Fibroblast of lung (primary cell): ENCODE measurements around the gene ARGLU1.

Source experiments
- CTCF ChIP-seq, 2 donors: IDR thresholded peaks in 1 of 2; conservative IDR thresholded peaks in 1 of 2; 1 replicate in 1 of 2; 2 replicates in 1 of 2; pipeline ENCODE4 v1.5.1; 2011 to 2012; ENCODE audit warnings: low read length in 2 of 2, control low read depth in 1 of 2, inconsistent platforms in 1 of 2, low read depth in 1 of 2, mild to moderate bottlenecking in 1 of 2
- EZH2 ChIP-seq: IDR thresholded peaks from 2 replicates; pipeline ENCODE4 v1.5.1; 2012; ENCODE audit warnings: low read length, control low read depth, mild to moderate bottlenecking; ENCODE audit errors: missing control alignments

GRCh38 chr13:106521095-106521799, 46.7 kb downstream of the ARGLU1 start:
- TF ChIP-seq CTCF (conservative IDR thresholded peaks at IDR 0.05 in 1 of 2, IDR thresholded peaks at IDR 0.05 in 1 of 2; ENCODE audit: low read depth in 1 of 2, low read length in 2 of 2) (no peak), EZH2 (no peak)
